ENCODE data around the gene PCSK5.
A peak's percentile ranks its signal among the peaks of the same experiment; 100 is the strongest.

Gene PCSK5

DNA sequence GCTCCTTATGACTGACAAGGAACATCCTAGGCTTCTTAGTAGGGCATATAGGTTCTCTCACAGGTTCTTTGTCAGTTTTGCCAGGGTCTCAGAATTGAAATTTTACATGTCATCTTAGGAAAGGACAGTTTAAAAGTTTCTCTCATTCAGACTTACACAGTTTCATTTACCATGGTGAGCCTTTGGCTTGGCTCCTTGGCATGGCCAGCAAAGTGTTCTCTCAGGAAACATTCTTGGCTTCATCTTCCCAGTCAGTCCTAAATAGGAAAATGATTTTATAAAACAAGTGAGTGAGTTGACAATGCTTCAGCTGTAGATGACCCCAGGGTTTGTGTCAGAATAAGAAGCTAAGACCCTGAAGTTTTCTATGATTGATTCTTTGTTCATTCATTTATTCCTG lies 191.6 kb downstream of the PCSK5 start:
- DNase-seq (ENCODE audit: low spot score), result no peak

DNA sequence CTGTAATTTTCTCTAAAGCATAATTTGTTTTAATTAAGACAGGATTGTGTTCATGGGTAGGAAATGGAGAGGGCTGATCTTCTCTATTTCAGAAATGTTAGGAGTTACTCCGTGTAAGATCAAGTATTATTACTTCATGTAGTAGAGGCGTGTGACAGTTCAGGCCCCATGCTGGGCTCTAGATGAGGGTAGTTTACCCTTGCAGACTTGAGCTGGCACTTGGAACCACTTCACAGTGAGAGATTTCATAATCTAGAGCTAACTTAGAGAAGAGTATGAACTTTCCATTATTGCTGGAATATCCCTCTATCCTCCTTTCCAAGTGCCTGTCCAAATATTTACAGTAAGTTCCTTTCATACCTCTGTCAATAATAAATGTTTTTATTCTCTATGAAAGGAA lies 195.1 kb downstream of the PCSK5 start:
- DNase-seq (ENCODE audit: low spot score), result no peak

DNA sequence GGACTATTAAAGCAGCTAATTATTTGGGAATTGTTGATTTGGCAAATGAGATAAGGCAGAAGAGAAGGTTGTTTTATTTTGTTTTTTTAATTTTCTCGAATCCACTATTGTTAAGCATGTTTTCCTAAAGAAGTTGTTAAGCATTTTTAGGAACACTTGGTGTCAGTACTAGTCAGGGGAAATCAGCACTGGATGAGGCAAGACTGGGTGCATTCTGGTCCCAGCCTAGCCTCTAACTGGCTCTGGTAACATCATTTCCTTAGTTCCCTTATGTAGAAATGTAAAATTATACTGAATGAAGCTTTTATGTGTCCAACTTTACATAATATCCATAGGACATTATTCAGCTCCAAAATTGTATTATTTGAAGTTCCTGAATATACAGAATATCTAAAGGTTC lies 196.1 kb downstream of the PCSK5 start:
- no peak for DNase-seq (ENCODE audit: low spot score)

DNA sequence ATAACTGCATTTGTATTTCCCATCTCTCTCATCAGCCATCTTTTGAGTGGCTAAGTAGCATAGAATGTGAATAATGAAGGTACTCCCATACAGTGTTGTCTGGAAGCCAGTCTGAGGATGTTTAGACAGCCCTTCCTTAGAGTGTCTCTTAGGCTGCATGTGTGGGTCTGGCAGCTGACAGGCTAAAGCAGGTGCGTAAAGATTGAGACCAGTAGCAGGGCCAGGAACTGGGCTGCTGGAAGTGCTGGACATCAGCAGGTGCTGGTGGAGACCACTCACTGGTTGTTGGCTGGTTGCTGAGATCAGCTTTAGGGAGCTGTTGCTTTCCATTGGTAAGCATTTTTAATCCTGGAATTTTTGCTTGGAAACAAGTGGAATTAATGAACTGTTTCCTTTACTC lies 197.5 kb downstream of the PCSK5 start:
- DNase-seq (ENCODE audit: low spot score), result no peak

DNA sequence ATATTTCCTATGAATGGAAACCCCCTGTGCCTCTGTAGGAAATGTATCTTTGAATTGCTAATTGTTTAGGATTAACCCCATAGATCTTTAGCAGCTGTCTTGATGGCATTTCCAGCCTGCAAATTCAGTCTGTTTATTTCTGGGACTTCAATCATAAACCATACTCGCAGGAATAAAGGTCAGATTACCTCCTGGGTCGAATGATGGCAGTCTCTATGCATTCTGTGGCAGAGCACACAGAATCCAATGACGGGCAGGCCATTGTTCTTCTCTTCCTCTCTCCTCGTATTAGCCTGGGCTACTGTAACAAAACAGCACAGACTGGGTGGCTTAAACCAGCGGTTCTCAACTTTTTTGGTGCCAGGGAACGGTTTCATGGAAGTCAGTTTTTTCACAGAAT lies 199.9 kb downstream of the PCSK5 start:
- DNase-seq (ENCODE audit: low spot score), result no peak

DNA sequence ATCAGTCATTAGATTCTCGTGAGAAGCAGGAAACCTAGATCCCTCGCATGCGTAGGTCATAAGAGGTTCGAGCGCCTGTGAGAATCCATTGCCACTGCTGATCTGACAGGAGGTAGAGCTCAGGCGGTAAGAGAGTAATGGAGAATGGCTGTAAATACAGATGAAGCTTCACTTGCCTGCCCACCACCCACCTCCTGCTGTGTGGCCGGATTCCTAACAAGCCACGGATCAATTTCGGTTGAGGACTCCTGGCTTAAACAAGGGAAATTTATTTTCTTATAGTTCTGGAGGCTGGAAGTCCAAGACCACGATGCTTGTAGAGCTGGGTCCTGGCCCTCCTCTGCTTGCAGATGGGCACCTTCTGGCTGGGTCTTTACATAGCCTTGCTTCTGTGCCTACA lies 200.4 kb downstream of the PCSK5 start:
- no peak for DNase-seq (ENCODE audit: low spot score)

DNA sequence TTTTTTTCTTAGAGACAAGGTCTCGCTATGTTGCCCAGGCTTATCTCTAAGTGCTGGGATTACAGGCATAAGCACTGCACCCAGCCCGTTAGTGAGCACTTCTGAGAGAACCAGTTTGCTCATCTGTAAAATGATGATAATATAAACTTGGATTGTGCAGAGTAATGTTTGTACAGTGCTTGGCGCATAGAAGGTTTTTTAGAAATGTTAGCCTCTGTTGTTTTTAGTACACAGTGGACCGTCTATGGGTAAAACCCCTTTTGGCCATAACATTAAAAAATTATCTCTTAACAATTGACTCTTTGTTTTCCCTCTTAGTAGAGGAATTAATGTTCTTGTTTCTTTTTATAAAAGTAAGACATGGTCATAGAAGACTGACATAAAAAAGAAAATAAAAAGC lies 202.1 kb downstream of the PCSK5 start:
- no peak for DNase-seq (ENCODE audit: low spot score)

DNA sequence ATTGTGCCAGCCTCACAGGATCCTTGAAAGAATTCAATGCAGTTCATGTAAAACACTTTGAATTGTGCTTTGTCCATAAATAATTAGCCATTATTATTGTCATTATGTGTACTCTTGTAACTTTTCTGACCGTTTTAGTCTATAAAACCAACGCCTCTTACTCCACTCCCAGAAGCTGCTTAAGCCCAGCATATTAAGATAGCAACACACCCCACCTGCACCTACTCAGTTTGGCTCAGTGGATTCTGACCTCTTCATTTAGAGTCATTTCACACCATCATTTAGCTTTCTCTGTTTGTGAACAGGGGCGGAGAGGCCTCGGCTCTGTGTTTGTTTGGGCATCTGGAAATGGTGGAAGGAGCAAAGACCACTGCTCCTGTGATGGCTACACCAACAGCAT lies 205.1 kb downstream of the PCSK5 start:
- no peak for DNase-seq (ENCODE audit: low spot score)

DNA sequence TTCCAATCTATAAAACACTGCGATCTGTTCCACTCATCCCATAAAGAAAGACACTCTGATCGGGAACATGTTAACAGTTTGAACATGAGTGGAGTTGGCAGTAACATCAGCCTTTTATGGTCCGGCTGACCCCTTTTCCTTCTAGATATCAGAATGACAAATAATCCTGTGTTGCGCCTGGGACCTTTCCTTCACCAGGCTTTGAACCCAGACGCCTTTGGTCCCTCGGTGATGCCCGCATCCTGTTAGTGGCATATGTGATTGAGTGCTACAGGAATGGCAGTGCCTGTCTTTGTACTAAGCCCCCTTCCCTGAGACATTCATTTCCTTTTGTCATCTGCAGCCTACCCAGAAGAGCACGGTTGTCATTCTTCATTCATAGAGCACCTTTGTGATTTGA lies 209.0 kb downstream of the PCSK5 start:
- DNase-seq (ENCODE audit: low spot score), result no peak

DNA sequence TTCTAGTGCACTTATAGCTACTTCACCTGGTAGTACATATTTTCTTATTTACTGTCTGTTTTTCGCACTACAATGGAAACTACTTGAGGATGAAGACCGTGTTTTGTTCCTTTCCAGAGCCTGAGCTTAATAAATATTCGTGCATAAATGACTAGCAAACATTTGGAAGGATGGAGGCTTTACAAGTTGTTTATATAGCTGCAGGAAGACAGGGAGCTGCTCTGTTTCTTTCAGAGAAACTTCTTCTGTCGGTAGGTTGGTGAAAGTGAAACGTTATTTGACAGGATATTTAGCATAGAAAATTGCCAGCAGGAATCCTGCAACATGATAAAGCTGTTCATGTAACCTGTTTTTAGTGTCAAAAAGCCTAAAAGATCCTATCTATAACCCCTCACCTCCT lies 210.6 kb downstream of the PCSK5 start:
- DNase-seq (ENCODE audit: low spot score), result no peak

DNA sequence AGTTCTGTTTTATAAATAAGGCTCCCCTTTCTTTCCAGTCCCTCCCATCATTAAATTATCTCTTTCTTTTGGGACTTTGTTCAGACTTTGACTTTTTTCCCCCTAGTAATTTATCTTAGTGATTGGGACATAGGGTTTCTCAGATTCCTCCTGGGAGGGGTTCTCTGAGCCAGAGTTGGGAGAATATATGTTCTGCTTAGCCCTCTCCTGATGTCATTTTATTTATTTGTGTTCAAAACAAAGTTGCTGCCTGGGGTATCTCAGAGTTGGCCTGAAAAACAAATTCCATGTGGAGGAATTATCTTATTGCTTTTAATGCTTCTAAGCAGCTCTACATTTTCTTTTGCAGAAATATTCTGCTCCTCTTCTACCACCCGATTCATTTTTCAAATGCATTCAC lies 211.0 kb downstream of the PCSK5 start:
- DNase-seq (ENCODE audit: low spot score), result no peak

DNA sequence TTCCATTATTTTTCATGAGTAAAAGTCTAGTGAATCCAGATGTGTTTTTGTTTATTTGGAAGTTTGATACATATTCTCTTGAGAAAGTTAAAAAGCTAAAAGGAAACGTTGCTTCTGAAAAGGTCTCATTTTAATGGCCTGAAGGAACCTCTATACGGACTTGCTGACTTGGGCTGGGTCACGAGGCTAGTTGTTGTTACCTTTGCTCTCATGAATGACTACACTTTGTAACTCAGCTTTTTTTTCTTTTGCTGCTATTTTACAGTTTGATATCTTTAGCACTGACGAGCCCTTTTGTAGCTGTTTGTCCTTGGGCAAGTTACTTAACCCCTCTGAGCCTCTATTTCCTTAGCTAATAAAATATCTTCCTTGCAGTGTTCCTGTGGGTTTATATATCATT lies 211.5 kb downstream of the PCSK5 start:
- no peak for DNase-seq (ENCODE audit: low spot score)

DNA sequence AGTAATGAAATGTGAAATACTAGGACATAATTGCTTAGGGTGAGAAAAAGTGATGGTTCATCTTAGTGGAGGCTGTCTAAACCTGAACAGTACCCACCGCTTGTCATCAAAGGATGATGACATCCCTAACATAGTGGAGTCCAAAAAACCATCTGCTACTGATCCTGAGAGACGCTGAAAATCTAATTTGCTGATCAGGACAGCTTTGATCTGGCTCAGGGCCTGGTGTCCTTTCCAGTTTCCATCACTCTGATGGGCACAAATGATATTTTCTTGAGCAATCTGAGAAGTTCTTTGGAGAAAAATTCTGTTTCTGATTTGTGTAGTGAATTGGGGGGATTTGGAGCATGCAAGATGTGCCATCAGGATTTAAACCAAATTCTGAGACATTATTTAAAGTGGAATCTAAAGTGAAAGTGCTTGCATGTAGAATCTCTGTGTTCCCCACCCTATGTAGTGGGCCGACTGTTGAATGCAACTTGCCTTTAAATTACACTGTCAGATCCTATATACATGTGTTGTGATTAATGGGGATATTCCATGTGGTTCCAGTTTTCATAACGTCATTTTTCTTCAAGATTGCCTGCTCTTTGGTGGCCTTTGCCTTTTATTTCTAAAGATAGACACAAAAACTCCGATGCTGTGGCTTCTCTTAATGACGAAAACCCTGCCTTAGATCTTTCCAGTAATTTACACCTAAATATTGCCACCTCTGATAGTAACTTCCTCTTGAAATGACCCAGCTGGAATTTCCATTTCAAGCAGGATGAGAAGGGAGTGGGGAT lies 213.2 kb downstream of the PCSK5 start:
- DNase-seq (ENCODE audit: low spot score), result no peak

DNA sequence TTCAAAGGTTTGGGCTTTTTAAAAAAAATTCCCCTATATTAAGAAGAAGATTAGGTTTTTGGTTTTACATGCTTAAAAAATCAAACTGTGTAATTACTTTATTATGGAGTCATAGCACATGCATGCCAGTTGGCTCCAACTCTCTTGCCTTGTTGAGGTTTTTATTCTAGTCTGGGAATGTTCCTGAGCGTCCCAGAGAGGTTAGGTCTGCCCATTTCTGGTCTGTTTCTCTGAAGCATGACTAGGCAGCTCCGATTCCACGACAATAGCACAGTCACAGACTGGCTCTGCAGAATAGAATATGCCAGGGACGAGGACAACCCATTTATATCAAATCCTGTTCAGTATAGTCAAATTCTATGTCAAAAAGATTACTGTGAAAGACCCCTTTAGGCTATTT lies 217.0 kb downstream of the PCSK5 start:
- peak; percentile 9 for DNase-seq (ENCODE audit: low spot score)

DNA sequence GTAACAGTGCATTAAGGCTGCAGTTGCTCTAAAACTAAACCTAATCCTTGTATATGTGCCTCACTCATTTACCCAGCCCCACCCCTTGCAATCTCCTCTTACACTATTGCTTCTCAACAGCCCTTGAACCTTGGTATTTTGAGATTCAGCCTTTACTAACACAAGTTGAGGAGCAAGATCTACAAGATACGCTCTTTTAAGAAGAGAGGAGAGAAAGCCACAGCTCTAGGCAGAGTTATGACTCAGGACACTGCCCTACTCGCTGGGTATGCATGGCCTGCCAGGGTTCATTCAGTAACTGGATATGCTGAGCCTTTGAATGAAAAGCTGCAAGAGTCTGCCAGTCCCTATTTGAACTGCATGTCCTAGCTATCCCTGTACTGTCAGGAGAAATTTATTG lies 219.5 kb downstream of the PCSK5 start:
- peak; percentile 1 for DNase-seq (ENCODE audit: low spot score)

DNA sequence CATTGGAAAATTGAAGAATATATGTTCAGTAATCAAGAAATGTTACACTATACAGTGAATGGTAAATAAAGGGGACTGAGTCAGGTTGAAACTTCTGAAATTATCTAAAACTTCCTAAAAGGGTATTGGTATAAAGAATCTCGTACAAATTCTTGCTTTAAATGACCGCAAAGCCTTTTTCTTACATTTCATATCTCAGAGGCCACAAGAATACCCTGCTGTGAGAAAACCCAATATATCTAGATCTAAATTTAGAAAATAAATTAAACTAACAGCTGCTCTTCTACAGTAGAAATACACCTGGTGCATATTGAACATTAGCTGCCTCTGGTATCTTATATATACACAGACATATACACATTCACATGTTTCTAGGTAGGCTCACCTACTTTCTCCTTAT lies 221.7 kb downstream of the PCSK5 start:
- no peak for DNase-seq (ENCODE audit: low spot score)

DNA sequence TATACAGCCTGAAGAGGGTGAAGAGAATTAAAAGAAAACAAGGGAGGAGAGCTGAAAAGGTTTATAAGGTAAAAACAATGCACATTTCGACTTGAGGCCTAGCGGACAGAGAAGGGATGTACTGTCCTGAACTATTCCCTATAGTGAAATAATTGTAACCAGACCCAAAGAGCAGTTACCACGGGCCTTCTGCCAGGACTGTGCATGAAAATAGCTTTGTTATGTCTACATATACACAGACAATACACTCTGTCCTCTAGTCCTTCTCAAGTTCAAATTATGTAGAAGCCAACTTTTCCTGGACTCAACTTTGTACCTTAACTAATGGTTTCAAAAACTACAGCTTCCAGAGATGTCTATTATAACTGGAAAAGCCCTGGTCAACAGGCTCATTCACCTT lies 223.7 kb downstream of the PCSK5 start:
- DNase-seq (ENCODE audit: low spot score), result no peak

DNA sequence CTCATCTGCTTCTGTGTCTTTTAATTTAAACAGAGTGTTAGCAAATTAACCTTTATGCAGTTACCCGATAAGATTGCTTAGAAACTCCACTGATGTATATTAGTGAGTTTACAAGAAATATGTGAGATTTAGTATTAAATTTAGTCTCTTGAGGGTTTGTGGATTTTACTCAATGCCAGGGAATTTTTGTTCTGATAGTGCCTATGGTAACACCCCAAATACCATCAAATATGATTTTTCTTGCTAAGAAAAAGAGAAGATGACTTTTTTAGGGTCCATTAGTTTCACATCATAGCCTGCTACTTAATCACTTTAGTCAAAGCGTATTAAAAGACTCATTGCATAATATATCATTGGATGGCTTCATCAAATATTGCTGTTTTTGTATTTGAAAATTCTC lies 224.9 kb downstream of the PCSK5 start:
- no peak for DNase-seq (ENCODE audit: low spot score)

DNA sequence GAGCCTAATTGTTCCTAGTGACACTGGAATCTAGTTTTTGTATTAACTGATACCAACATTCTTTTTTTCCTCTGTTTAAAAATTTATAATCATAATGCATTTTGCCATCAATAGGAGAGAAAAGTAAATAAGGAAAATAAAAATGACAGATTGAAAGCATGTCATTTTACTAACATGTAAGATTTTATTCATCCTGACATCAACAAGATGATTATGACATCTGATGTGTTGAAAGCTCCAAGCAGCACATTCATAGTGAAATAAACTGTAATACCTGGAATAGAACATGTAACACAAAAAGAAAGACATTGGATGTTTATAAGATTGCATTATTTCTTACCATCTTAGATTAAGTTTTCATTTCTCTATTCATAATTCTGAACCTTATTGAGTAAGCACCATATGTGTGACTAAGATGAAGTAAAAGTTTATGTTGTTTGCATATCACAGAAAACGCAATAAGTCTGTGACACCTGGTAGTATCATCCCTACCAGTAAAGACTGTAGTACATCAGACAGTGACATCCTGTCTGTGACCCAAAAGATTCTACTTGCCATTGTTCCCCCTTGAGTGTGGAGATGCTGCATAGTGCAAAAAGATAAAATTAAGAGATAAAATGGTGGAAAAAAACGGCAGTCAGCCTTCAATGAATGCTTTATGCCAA lies 225.6 kb downstream of the PCSK5 start:
- DNase-seq (ENCODE audit: low spot score), result no peak

DNA sequence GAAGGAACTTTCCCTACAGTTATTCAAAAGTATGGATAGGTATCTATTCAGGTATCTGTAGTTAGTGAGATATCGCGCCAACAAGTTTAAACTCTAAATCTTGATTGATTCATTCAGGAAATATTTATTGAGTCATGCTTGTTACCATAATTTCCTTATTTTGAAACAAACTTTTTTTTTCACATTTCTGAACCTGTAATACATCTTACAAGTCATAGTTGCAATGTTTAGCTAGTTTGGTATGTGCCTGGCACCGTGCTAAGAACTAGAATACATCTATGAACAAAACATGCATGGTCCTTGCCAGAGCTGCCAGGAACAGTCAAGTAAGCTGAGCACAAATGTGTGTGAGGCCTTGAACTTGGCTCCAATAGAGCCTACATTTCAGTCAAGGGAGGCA lies 226.4 kb downstream of the PCSK5 start:
- no peak for DNase-seq (ENCODE audit: low spot score)

DNA sequence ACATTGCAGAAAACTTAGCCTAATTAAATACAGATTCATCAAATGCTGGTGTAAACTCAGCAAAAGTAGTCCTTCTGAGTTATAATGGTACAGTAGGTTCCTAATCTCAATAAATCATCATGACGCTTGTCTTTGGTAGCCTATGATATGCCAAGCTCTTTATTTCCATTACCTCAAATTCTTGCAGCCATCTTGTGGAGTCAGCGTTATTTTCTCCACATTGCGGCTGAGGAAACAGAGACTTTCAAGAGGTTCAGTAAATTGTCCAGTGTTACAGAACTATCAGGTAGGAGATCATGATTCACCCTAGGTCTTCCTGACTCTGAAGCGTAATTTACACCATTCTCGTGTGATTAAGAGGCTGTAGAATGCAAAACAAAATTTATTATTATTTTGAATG lies 237.2 kb downstream of the PCSK5 start:
- DNase-seq (ENCODE audit: low spot score), result no peak

DNA sequence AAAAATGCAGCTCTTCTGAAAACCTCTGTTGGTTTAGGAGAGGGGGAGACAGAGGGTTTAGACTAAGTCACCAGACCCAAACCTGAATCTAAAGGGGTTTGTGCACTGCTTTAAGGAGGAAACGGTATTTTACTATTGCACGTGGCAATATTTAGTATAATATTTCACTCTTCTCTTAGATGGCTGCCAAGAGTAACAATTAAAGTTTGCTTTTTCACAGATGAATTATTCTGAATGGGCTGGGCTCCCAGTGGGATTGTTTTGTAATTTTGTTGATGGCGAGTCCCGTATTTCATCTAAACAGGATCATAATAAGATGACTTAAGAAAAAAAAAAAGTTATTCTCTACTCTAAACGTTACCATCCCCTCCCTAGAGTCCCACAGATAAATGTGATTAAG lies 245.4 kb downstream of the PCSK5 start:
- no peak for DNase-seq (ENCODE audit: low spot score)

DNA sequence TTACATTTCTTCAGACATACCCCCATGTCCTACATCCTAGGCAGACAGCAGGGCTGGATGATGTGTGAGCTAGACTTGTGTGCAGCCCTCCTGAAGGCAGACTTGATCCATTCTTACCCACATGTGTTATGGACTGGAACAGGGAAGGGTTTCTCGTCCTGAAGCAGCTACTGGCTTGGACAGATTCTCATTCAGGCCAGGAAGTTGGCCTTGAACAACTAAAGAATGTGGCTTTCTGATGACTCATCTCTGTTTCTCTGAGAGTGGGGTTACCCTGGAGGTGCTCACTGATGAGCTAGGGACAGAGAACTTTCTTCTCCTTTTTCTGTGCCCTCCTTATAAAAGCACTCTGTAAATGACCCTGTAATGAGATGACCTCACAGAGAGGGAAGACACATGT lies 246.5 kb downstream of the PCSK5 start:
- DNase-seq (ENCODE audit: low spot score), result no peak

DNA sequence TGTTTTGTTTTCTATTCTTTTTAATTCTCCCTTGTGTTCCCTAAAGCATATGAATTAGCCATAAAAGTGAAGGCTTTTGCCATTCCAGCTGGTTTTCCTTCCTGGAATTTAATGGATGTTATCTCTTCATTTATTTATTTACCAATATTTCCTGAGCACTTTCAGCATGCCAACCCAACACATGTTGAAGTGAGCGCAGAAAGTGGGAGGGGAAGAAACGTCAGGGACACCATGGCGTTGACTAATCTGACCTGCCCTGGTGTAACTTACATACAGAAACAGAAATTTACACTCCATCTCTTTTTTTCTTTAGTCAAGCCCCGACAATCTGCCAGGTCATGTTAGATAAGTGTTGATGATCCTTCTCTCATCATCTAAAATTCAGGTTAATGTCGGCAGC lies 247.5 kb downstream of the PCSK5 start:
- DNase-seq (ENCODE audit: low spot score), result no peak

All from cerebellar cortex (tissue), 1 donor.